ENCODE measurements around the gene ZBTB34.
"Not testable (repeated sequence)": the region's sequence is repeated elsewhere in the genome, so short reads cannot be mapped to it uniquely, and the experiment has no call there.

The ZBTB34 gene

GRCh38 chr9:126860077-126860756 is at the start of gene ZBTB34:
TSS of gene ZBTB34 (plus strand) at chr9:126860639. CDS start at chr9:126879400, 18,761 bp downstream.
- DNase-seq: no peak

- no peak for DNase-seq
These were observed 47.4 kb upstream of the ZBTB34 start for GRCh38 chr9:126813072-126813471.

- no peak for DNase-seq
These were observed 46.3 kb upstream of the ZBTB34 start for GRCh38 chr9:126814091-126814490.

GRCh38 chr9:126817615-126818014 is 42.8 kb upstream of the ZBTB34 start:
- DNase-seq: not testable (repeated sequence)

- DNase-seq: no peak
These were observed 42.0 kb upstream of the ZBTB34 start for GRCh38 chr9:126818482-126818881.

GRCh38 chr9:126819482-126819881 is 41.0 kb upstream of the ZBTB34 start:
- DNase-seq: no peak

GRCh38 chr9:126822278-126822677 is 38.2 kb upstream of the ZBTB34 start:
- DNase-seq: no peak

GRCh38 chr9:126822873-126823272 is 37.6 kb upstream of the ZBTB34 start:
- no peak for DNase-seq

- not testable (repeated sequence) for DNase-seq
These were observed 36.4 kb upstream of the ZBTB34 start for GRCh38 chr9:126824052-126824451.

GRCh38 chr9:126827227-126827626 is 33.2 kb upstream of the ZBTB34 start:
- DNase-seq: no peak

- DNase-seq: no peak
These were observed 31.4 kb upstream of the ZBTB34 start for GRCh38 chr9:126829035-126829434.

GRCh38 chr9:126830827-126831226 is 29.6 kb upstream of the ZBTB34 start:
- no peak for DNase-seq

- DNase-seq: no peak
These were observed 28.0 kb upstream of the ZBTB34 start for GRCh38 chr9:126832440-126832839.

- DNase-seq: no peak
These were observed 27.4 kb upstream of the ZBTB34 start for GRCh38 chr9:126833020-126833419.

GRCh38 chr9:126833710-126834345 is 26.6 kb upstream of the ZBTB34 start:
- no peak for DNase-seq

- DNase-seq: no peak
These were observed 25.8 kb upstream of the ZBTB34 start for GRCh38 chr9:126834672-126835071.

- DNase-seq: no peak
These were observed 24.2 kb upstream of the ZBTB34 start for GRCh38 chr9:126836216-126836615.

GRCh38 chr9:126838055-126838811 is 22.2 kb upstream of the ZBTB34 start:
- DNase-seq: no peak

- no peak for DNase-seq
These were observed 21.5 kb upstream of the ZBTB34 start for GRCh38 chr9:126838895-126839294.

GRCh38 chr9:126839301-126839700 is 21.1 kb upstream of the ZBTB34 start:
- no peak for DNase-seq

- DNase-seq: no peak
These were observed 18.1 kb upstream of the ZBTB34 start for GRCh38 chr9:126842220-126842842.

- DNase-seq: no peak
These were observed 17.3 kb upstream of the ZBTB34 start for GRCh38 chr9:126842977-126843799.

GRCh38 chr9:126844085-126844484 is 16.4 kb upstream of the ZBTB34 start:
- DNase-seq: no peak
